IMR-90 (cell line): Measurements from ENCODE around the gene USP40. TPM values are rescaled to one million over a fixed set of nuclear protein-coding genes. Genes with fewer than 3 reads are reported as not detected.

Experiments used
- ATAC-seq: fragments of 200-7000 bp; cut with Tn5 transposase; 2 replicates; pipeline ENCODE4 v1.9.1; 2020; ENCODE audit warnings: low read depth, mild to moderate bottlenecking, moderate library complexity
- BruUV-seq: library from RNA; stranded (reverse); fragments of 400-500 nt; replicated peaks from 2 replicates; lab custom pipeline; 2021; lab: Mats Ljungman, UMichigan
- CTCF ChIA-PET: fragments of 300-600 bp; formaldehyde crosslinking; extraction: SDS; loops from one replicate; lab custom pipeline; 2021; ENCODE audit warnings: antibody characterized with exemption; lab: Yijun Ruan, JAX
- POLR2A ChIA-PET: fragments of 300-600 bp; sonication (Branson Sonifier 250); formaldehyde crosslinking; loops from one replicate; lab custom pipeline; 2022; ENCODE audit warnings: antibody characterized with exemption; ENCODE audit not compliant: unreplicated experiment; lab: Charles Lee
- DNase-seq: peaks from one replicate; pipeline ENCODE4 v3.0.0; 2013
- H2AFZ ChIP-seq: replicated peaks from 2 replicates; pipeline ENCODE3; 2013; ENCODE audit warnings: low read length, mild to moderate bottlenecking; ENCODE audit not compliant: poor library complexity
- H2AK5ac ChIP-seq: 2 replicates; pipeline ENCODE4 v1.6.1; 2013; ENCODE audit warnings: low read depth, low read length, inconsistent platforms
- H2AK9ac ChIP-seq: replicated peaks from 2 replicates; pipeline ENCODE3; 2013; ENCODE audit warnings: mild to moderate bottlenecking, low read depth, low read length, moderate library complexity; ENCODE audit not compliant: poor library complexity
- H2BK120ac ChIP-seq: 2 replicates; pipeline ENCODE4 v1.6.1; 2013; ENCODE audit warnings: low read depth, low read length, inconsistent platforms
- H2BK15ac ChIP-seq: 3 replicates; pipeline ENCODE4 v1.6.1; 2013; ENCODE audit warnings: low read depth, low read length, inconsistent platforms
- H2BK20ac ChIP-seq: 2 replicates; pipeline ENCODE4 v1.6.1; 2013; ENCODE audit warnings: low read depth, mild to moderate bottlenecking, inconsistent platforms, low read length, moderate library complexity
- H2BK5ac ChIP-seq: 2 replicates; pipeline ENCODE4 v1.6.1; 2013; ENCODE audit warnings: mild to moderate bottlenecking, low read depth, low read length, inconsistent platforms; ENCODE audit not compliant: poor library complexity, severe bottlenecking
- H3K14ac ChIP-seq: replicated peaks from 2 replicates; pipeline ENCODE4 v1.6.1; 2013; ENCODE audit warnings: low read depth, low read length, inconsistent platforms
- H3K18ac ChIP-seq: 2 replicates; pipeline ENCODE4 v1.6.1; 2013; ENCODE audit warnings: low read depth, low read length, control low read depth
- H3K23ac ChIP-seq: 2 replicates; pipeline ENCODE4 v1.6.1; 2013; ENCODE audit warnings: low read depth, low read length, inconsistent platforms
- H3K27ac ChIP-seq: 2 replicates; pipeline ENCODE4 v1.5.1; 2013; ENCODE audit warnings: mild to moderate bottlenecking, control low read depth, low read length; ENCODE audit not compliant: insufficient read depth
- H3K27me3 ChIP-seq: 2 replicates; pipeline ENCODE4 v1.6.1; 2013; ENCODE audit warnings: low read length; ENCODE audit not compliant: control insufficient read depth, insufficient read depth
- H3K36me3 ChIP-seq: 2 replicates; pipeline ENCODE4 v1.6.1; 2013; ENCODE audit warnings: low read length, mixed read lengths; ENCODE audit not compliant: control insufficient read depth, insufficient read depth
- H3K4ac ChIP-seq: 2 replicates; pipeline ENCODE4 v1.6.1; 2013; ENCODE audit warnings: low read depth, low read length, inconsistent platforms
- H3K4me1 ChIP-seq: 2 replicates; pipeline ENCODE4 v1.6.1; 2013; ENCODE audit warnings: low read length, mixed read lengths; ENCODE audit not compliant: control insufficient read depth, insufficient read depth
- H3K4me2 ChIP-seq: 2 replicates; pipeline ENCODE4 v1.6.1; 2013; ENCODE audit warnings: low read depth, mild to moderate bottlenecking, control low read depth, low read length, moderate library complexity
- H3K4me3 ChIP-seq: 2 replicates; pipeline ENCODE4 v1.5.1; 2013; ENCODE audit warnings: low read depth, mild to moderate bottlenecking, control low read depth, low read length, moderate library complexity; ENCODE audit not compliant: insufficient read depth
- H3K56ac ChIP-seq: 2 replicates; pipeline ENCODE4 v1.6.1; 2013; ENCODE audit warnings: low read length, inconsistent platforms; ENCODE audit not compliant: insufficient read depth; ENCODE audit errors: extremely low read depth
- H3K79me1 ChIP-seq, 2 experiments: 2 replicates each; pipeline ENCODE4 v1.6.1; 2013; ENCODE audit warnings: low read length in 2 of 2, inconsistent platforms in 1 of 2, low read depth in 1 of 2
- H3K9ac ChIP-seq: 2 replicates; pipeline ENCODE4 v1.6.1; 2013; ENCODE audit warnings: low read depth, low read length, control low read depth
- H3K9me1 ChIP-seq: 2 replicates; pipeline ENCODE4 v1.6.1; 2013; ENCODE audit warnings: low read length, inconsistent platforms; ENCODE audit not compliant: insufficient read depth
- H3K9me3 ChIP-seq: 2 replicates; pipeline ENCODE4 v1.6.1; 2013; ENCODE audit warnings: low read length; ENCODE audit not compliant: control insufficient read depth, insufficient read depth
- H4K20me1 ChIP-seq: 2 replicates; pipeline ENCODE4 v1.6.1; 2013; ENCODE audit warnings: low read length, inconsistent platforms; ENCODE audit not compliant: insufficient read depth
- H4K5ac ChIP-seq: 2 replicates; pipeline ENCODE4 v1.6.1; 2013; ENCODE audit warnings: mild to moderate bottlenecking, low read depth, low read length, control low read depth
- H4K8ac ChIP-seq, 2 experiments: 2 replicates each; pipeline ENCODE4 v1.6.1; 2013; ENCODE audit warnings: low read depth in 2 of 2, low read length in 2 of 2, control low read depth in 1 of 2, inconsistent platforms in 1 of 2
- H4K91ac ChIP-seq: 2 replicates; pipeline ENCODE4 v1.6.1; 2013; ENCODE audit warnings: low read depth, low read length, inconsistent platforms; ENCODE audit not compliant: insufficient read depth
- ELK1 ChIP-seq: fragments of 150-350 bp; IDR thresholded peaks from 2 replicates; pipeline ENCODE4 v1.6.1; 2016; ENCODE audit warnings: low read depth, mild to moderate bottlenecking, low read length, moderate library complexity, borderline replicate concordance
- FOS ChIP-seq: fragments of 150-350 bp; IDR thresholded peaks from 2 replicates; pipeline ENCODE4 v1.6.1; 2016; ENCODE audit warnings: low read depth, low read length
- MAFK ChIP-seq: IDR thresholded peaks from 2 replicates; pipeline ENCODE4 v1.6.1; 2012; ENCODE audit warnings: low read depth, low read length, improper control_type of control experiment
- MAZ ChIP-seq: IDR thresholded peaks from 2 replicates; pipeline ENCODE4 v1.6.1; 2012; ENCODE audit warnings: low read depth, mild to moderate bottlenecking, low read length, improper control_type of control experiment, moderate library complexity, borderline replicate concordance
- MXI1 ChIP-seq: IDR thresholded peaks from 2 replicates; pipeline ENCODE4 v1.6.1; 2012; ENCODE audit warnings: low read depth, mild to moderate bottlenecking, low read length, moderate library complexity, borderline replicate concordance
- NFE2L2 ChIP-seq: fragments of 150-350 bp; IDR thresholded peaks from 2 replicates; pipeline ENCODE4 v1.6.1; 2016; ENCODE audit warnings: low read depth, mild to moderate bottlenecking, low read length
- POLR2A ChIP-seq: IDR thresholded peaks from 2 replicates; pipeline ENCODE4 v1.6.1; 2012; ENCODE audit warnings: mild to moderate bottlenecking, low read depth, low read length
- RAD21 ChIP-seq: IDR thresholded peaks from 2 replicates; pipeline ENCODE4 v1.6.1; 2012; ENCODE audit warnings: low read length, improper control_type of control experiment
- RCOR1 ChIP-seq: IDR thresholded peaks from 2 replicates; pipeline ENCODE4 v1.6.1; 2012; ENCODE audit warnings: mild to moderate bottlenecking, low read length, improper control_type of control experiment; ENCODE audit not compliant: insufficient replicate concordance
- RFX5 ChIP-seq: IDR thresholded peaks from 2 replicates; pipeline ENCODE4 v1.8.0; 2012; ENCODE audit warnings: low read depth, mild to moderate bottlenecking, low read length, moderate library complexity
- SMC3 ChIP-seq: fragments of 150-350 bp; IDR thresholded peaks from 2 replicates; pipeline ENCODE4 v1.6.1; 2016; ENCODE audit warnings: low read depth, mild to moderate bottlenecking, antibody characterized with exemption, low read length, moderate library complexity
- USF2 ChIP-seq: fragments of 150-350 bp; IDR thresholded peaks from 2 replicates; pipeline ENCODE4 v1.6.1; 2017; ENCODE audit warnings: mild to moderate bottlenecking, antibody characterized with exemption, low read length, low read depth
- WGBS, 2 experiments: methylation state at CpG; one replicate each; pipeline versions ENCODE4 v1.1.5 to v1.1.7; 2013; ENCODE audit warnings: missing lambda C conversion rate in 2 of 2; ENCODE audit not compliant: insufficient read length in 1 of 2; ENCODE audit errors: extremely low coverage in 2 of 2; 5-methylcytosine and 5-hydroxymethylcytosine counted together
- dilution Hi-C: fragments of 300-500 bp; cut with HindIII; formaldehyde crosslinking; loops from one replicate; pipeline ENCODE4 v1.14.3; 2018; ENCODE audit warnings: low sequenced_read_pairs; ENCODE audit not compliant: unreplicated experiment
- in situ Hi-C: fragments of 300-500 bp; cut with MboI; formaldehyde crosslinking; loops from 3 replicates; pipeline ENCODE4 v1.14.3; 2019; ENCODE audit warnings: low sequenced_read_pairs, inconsistent platforms, mixed read lengths
- intact Hi-C: fragments of 100-400 bp; cut with micrococcal nuclease; formaldehyde crosslinking; loops from 2 replicates; pipeline ENCODE4 v1.10.0; 2022
- polyA plus RNA-seq, 3 experiments: library from polyadenylated mRNA; depleted of rRNA; stranded (reverse); fragments of >200 nt; gene quantifications; 2 replicates each; pipeline ENCODE4 v1.2.3, GENCODE V29; 2012; ENCODE audit warnings: low replicate concordance in 1 of 3
- total RNA-seq: library from RNA; depleted of rRNA; stranded (reverse); fragments of >200 nt; gene quantifications from 2 replicates; pipeline ENCODE4 v1.2.3, GENCODE V29; 2012
- TF ChIP-seq, protein P1 (sequence below): conservative IDR thresholded peaks from 2 replicates; pipeline ENCODE4 v1.5.1; 2012; ENCODE audit warnings: mild to moderate bottlenecking, low read depth, low read length, improper control_type of control experiment

Gene USP40
- total and polyA plus RNA-seq, 2 of the 4 experiments (the other 2 are of a cell fraction): 30.1 to 30.8 TPM

DNA sequence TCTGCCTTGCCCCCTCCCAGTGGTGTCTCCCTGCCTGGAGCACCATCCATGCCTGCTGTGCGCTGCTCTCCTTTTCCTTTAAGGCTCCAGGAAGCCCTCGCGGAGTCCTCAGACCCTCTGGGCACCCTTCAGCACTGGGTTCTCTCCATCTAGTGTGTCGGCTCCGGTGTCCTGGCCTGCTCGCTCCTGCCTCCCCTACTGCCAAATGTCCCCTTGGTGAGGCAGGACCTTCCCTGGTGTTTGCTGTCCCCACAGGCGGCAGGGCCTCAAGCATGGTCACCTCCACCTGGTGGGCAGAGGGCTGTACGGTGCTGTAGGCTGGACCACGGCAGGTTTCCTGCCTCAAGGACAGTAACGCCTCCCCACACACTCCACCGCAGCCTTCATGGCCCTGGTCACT is 122.1 kb downstream of the USP40 start:
- Histone ChIP-seq H3K27me3 (no peaks in the 10 kb centered on the region), H3K56ac (no peak overlapping the region), H3K23ac (no peak overlapping the region), H3K18ac (no peak overlapping the region), H3K14ac (no peak overlapping the region), H3K9me3 (no peaks in the 10 kb centered on the region), H3K36me3 (peaks cover 16% of the 10 kb centered on the region), H3K9me1 (peaks cover 2% of the 10 kb centered on the region; the same call in 1 of the 2 replicates), H4K8ac (no peak overlapping the region), H3K4me2 (no peak overlapping the region), H2AK5ac (no peak overlapping the region), H3K79me1 (no peaks in the 10 kb centered on the region; a peak in 1 of 4 replicates), H3K4ac (no peak overlapping the region), H4K5ac (no peak overlapping the region), H2BK15ac (no peak overlapping the region), H2AK9ac (peak overlapping the region; percentile 9), H2BK20ac (no peak overlapping the region), H3K27ac (no peak overlapping the region), H2BK5ac (no peak overlapping the region), H3K4me1 (no peaks in the 10 kb centered on the region), H2BK120ac (no peak overlapping the region), H4K20me1 (no peaks in the 10 kb centered on the region), H4K91ac (no peak overlapping the region), H3K9ac (no peak overlapping the region), H3K4me3 (no peak overlapping the region), H2AFZ (no peak overlapping the region)
- ATAC-seq (no peak), DNase-seq (no peak)
- 100% methylated on average over 2 of the region's 11 CpGs; no CpG with 5 or more reads in 1 of the 2 experiments for WGBS, 2 experiments
- no peak for TF ChIP-seq ELK1
- no peak for TF ChIP-seq FOS
- no peak for TF ChIP-seq NFE2L2
- no peak for TF ChIP-seq MAFK
- no peak for TF ChIP-seq MXI1
- TF ChIP-seq RCOR1: no peak
- TF ChIP-seq POLR2A: no peak
- no peak for TF ChIP-seq USF2
- TF ChIP-seq SMC3: no peak
- TF ChIP-seq, protein P1, sequence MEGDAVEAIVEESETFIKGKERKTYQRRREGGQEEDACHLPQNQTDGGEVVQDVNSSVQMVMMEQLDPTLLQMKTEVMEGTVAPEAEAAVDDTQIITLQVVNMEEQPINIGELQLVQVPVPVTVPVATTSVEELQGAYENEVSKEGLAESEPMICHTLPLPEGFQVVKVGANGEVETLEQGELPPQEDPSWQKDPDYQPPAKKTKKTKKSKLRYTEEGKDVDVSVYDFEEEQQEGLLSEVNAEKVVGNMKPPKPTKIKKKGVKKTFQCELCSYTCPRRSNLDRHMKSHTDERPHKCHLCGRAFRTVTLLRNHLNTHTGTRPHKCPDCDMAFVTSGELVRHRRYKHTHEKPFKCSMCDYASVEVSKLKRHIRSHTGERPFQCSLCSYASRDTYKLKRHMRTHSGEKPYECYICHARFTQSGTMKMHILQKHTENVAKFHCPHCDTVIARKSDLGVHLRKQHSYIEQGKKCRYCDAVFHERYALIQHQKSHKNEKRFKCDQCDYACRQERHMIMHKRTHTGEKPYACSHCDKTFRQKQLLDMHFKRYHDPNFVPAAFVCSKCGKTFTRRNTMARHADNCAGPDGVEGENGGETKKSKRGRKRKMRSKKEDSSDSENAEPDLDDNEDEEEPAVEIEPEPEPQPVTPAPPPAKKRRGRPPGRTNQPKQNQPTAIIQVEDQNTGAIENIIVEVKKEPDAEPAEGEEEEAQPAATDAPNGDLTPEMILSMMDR: no peak
- TF ChIP-seq MAZ: no peak
- no peak for TF ChIP-seq RAD21
- TF ChIP-seq RFX5: no peak
- POLR2A ChIA-PET: no interaction called here
- dilution Hi-C loops: no loop called here
- intact Hi-C loops: no loop called here
- no TSS peak for BruUV-seq
- in situ Hi-C loops: loop anchor here (10.0 kb wide), 1 partner anchor 160 kb away; no protein-coding TSS in a partner anchor
- CTCF ChIA-PET: interaction anchor here (1.9 to 2.5 kb wide), 2 partner anchors 40 to 42 kb away, joined by 6 to 18 read pairs; no protein-coding TSS in a partner anchor
